ENCODE results near the gene VPS13A. TPM values are rescaled to one million over a fixed set of nuclear protein-coding genes. Genes with fewer than 3 reads are reported as not detected.

VPS13A gene
- total and polyA plus RNA-seq, 2 of the 13 experiments (the other 11 are each of a cell fraction or from before 2014, with no cell fraction given), result 20.4 to 20.7 TPM

GRCh38 chr9:77386187-77386586 is 208.9 kb downstream of the VPS13A start:
- intact Hi-C loops (cut with micrococcal nuclease; ENCODE audit: unreplicated experiment), result no loop called here
- WGBS (ENCODE audit: low lambda C conversion rate), result 42% methylated on average over 1 of the region's 1 CpG
- in situ Hi-C loops (cut with HindIII; ENCODE audit: extremely low pct_ligation_motif_present, low pct_unique_long_range_greater_than_20kb), result no loop called here
- TF ChIP-seq NR3C1 (CRISPR knock-in tag; IDR thresholded peaks at IDR 0.05) (no peak), ZFY (CRISPR knock-in tag; IDR thresholded peaks at IDR 0.05) (no peak), ISL2 (CRISPR knock-in tag; IDR thresholded peaks at IDR 0.05) (no peak), SETDB1 (CRISPR knock-in tag; IDR thresholded peaks at IDR 0.05; ENCODE audit: borderline replicate concordance) (no peak), ZNF816 (CRISPR knock-in tag; IDR thresholded peaks at IDR 0.05; ENCODE audit: borderline replicate concordance) (no peak), SATB2 (CRISPR knock-in tag; IDR thresholded peaks at IDR 0.05) (no peak), HDAC1 (CRISPR knock-in tag; IDR thresholded peaks at IDR 0.05) (no peak), JUNB (CRISPR knock-in tag; IDR thresholded peaks at IDR 0.05; ENCODE audit: borderline replicate concordance) (no peak), ZNF281 (CRISPR knock-in tag; IDR thresholded peaks at IDR 0.05; ENCODE audit: borderline replicate concordance) (no peak), ZNF274 (CRISPR knock-in tag; IDR thresholded peaks at IDR 0.05) (no peak), ZFP37 (CRISPR knock-in tag; IDR thresholded peaks at IDR 0.05; ENCODE audit: borderline replicate concordance) (no peak), ZNF292 (CRISPR knock-in tag; IDR thresholded peaks at IDR 0.05; ENCODE audit: borderline replicate concordance, low read depth) (no peak), MED8 (CRISPR knock-in tag; IDR thresholded peaks at IDR 0.05; ENCODE audit: insufficient replicate concordance) (no peak), ZNF788 (CRISPR knock-in tag; IDR thresholded peaks at IDR 0.05; ENCODE audit: borderline replicate concordance) (no peak), ZNF543 (CRISPR knock-in tag; IDR thresholded peaks at IDR 0.05) (no peak)
- POLR2A ChIA-PET, result no interaction called here
- Histone ChIP-seq H3K79me2 (ENCODE audit: insufficient read depth, low read length) (no peaks in the 10 kb centered on the region), H4K20me1 (ENCODE audit: insufficient read depth, low read length) (no peaks in the 10 kb centered on the region), H3K4me3 (replicated peaks in 1 of 3; ENCODE audit: insufficient read depth in 1 of 3, low read depth in 2 of 3, low read length in 3 of 3) (no peak overlapping the region), H3K4me2 (ENCODE audit: low read depth, low read length) (no peak overlapping the region), H2AFZ (ENCODE audit: low read length) (no peak overlapping the region), H3K9ac (ENCODE audit: insufficient read depth, low read depth, low read length) (no peak overlapping the region), H3K27me3 (ENCODE audit: control insufficient read depth in 1 of 2, insufficient read depth in 2 of 2, low read length in 2 of 2) (no peaks in the 10 kb centered on the region), H3K4me1 (ENCODE audit: insufficient read depth, low read length) (no peaks in the 10 kb centered on the region), H3K9me3 (ENCODE audit: low read length) (no peaks in the 10 kb centered on the region), H3K36me3 (replicated peaks in 1 of 2; ENCODE audit: control insufficient read depth in 1 of 2, insufficient read depth in 2 of 2, low read length in 2 of 2) (peaks cover 0 to 12% of the 10 kb centered on the region in 2 experiments; a peak in 1 of 5 replicates), H3K27ac (ENCODE audit: extremely low read length, insufficient read depth, low read length) (no peak overlapping the region)
- ATAC-seq (no peak), FAIRE-seq (no peak), DNase-seq (ENCODE audit: low spot score) (no peak)
- CTCF ChIA-PET (ENCODE audit: low intra/inter-chr PET ratio, low total read pairs), result no interaction called here
- no TSS peak for BruUV-seq (replicated peaks)

All from HepG2 (cell line).